HG03521 (cell line): Measurements from ENCODE around the gene MED25.

Experiments
- ATAC-seq: cut with Tn5 transposase; IDR thresholded peaks from one replicate; pipeline ENCODE4 v1.9.1; 2021; ENCODE audit warnings: mild to moderate bottlenecking, moderate library complexity; ENCODE audit not compliant: unreplicated experiment

The MED25 gene

GRCh38 chr19:49817964-49818648 lies at the start of gene MED25:
Gene MED25 (plus strand): TSS chr19:49818289. CDS start chr19:49818342, 53 bp downstream.
- ATAC-seq = peak; percentile 62

- ATAC-seq = no peak
Observed at GRCh38 chr19:49770529-49770928, 47.6 kb upstream of the MED25 start.

GRCh38 chr19:49771674-49772139 lies 46.4 kb upstream of the MED25 start:
- no peak for ATAC-seq

GRCh38 chr19:49772850-49773432 lies 45.1 kb upstream of the MED25 start:
- no peak for ATAC-seq

- ATAC-seq = no peak
Observed at GRCh38 chr19:49773663-49774350, 44.3 kb upstream of the MED25 start.

- ATAC-seq = no peak
Observed at GRCh38 chr19:49774969-49775368, 43.1 kb upstream of the MED25 start.

- no peak for ATAC-seq
Observed at GRCh38 chr19:49775742-49776370, 42.2 kb upstream of the MED25 start.

GRCh38 chr19:49776371-49776764 lies 41.7 kb upstream of the MED25 start:
- ATAC-seq = no peak

- no peak for ATAC-seq
Observed at GRCh38 chr19:49779731-49780555, 38.1 kb upstream of the MED25 start.

GRCh38 chr19:49780861-49781260 lies 37.2 kb upstream of the MED25 start:
- no peak for ATAC-seq

- ATAC-seq = no peak
Observed at GRCh38 chr19:49781394-49781793, 36.7 kb upstream of the MED25 start.

- no peak for ATAC-seq
Observed at GRCh38 chr19:49782515-49782914, 35.6 kb upstream of the MED25 start.

GRCh38 chr19:49786376-49786820 lies 31.7 kb upstream of the MED25 start:
- ATAC-seq = no peak

- ATAC-seq = no peak
Observed at GRCh38 chr19:49787746-49788145, 30.3 kb upstream of the MED25 start.

GRCh38 chr19:49788857-49789256 lies 29.2 kb upstream of the MED25 start:
- ATAC-seq = no peak

- ATAC-seq = no peak
Observed at GRCh38 chr19:49790866-49791265, 27.2 kb upstream of the MED25 start.

GRCh38 chr19:49791776-49792445 lies 26.2 kb upstream of the MED25 start:
- ATAC-seq = no peak

GRCh38 chr19:49792829-49793560 lies 25.1 kb upstream of the MED25 start:
- no peak for ATAC-seq

- no peak for ATAC-seq
Observed at GRCh38 chr19:49793561-49793840, 24.6 kb upstream of the MED25 start.

- no peak for ATAC-seq
Observed at GRCh38 chr19:49795615-49796014, 22.5 kb upstream of the MED25 start.
